ENCODE data around the gene ABHD2.
"Not testable (repeated sequence)": the region's sequence is repeated elsewhere in the genome, so short reads cannot be mapped to it uniquely, and the experiment has no call there.

Gene ABHD2

GRCh38 chr15:89243046-89243690 is 154.9 kb downstream of the ABHD2 start:
- in situ Hi-C loops (cut with HindIII; ENCODE audit: low sequenced_read_pairs), result no loop called here
- H3K4me3 ChIP-seq (ENCODE audit: low read depth, low read length), result peak overlapping the region; percentile 70
- no peak for TF ChIP-seq CTCF (IDR thresholded peaks at IDR 0.05; ENCODE audit: low read depth, low read length)
- DNase-seq (ENCODE audit: low read depth, low spot score), result no peak

DNA sequence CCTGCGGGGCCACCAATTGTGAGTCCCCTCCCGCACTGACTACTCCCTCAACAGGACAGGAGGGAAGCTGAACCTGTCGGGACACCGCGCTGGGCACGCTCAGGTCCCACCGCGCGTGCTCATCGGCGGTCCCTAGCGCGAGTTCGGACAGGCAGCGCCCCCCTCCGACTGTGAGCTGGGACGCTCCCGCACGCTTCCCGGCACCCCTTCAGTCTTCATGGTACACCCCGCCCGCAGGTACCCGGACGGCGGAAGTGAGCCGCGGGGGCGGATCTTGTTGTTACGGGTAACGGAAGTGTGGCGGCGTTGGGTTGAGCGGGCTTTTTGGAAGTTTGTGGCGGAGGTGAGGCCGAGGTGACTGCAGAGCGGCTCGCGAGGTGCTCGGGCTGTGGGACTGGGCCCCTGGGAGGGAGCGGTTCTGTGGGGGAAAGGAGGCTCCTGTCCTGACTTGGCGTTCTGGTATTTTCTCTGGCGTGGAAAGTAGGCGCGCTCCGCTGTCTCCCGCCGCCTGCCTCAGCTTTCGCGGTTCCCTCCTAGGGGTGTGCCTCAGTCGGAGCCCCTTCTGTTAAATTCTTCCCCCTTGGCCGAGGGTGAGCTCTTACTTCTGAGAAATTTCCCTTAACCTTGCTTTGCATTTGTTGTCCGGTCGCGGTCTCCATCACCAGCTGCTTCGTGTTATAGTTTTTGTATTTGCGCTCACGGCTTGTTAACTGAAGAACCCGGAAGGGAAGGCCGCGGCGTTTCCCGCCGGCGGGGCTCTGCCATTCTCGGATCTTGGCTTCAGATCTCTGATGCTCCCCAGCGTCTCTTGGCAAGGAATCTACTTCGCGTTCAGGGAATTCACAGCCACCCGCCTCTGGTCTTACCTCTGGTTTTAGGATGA is 155.7 kb downstream of the ABHD2 start, which contains the start of gene FANCI:
Gene FANCI (plus strand): TSS at position 289 of the 883 bp plus-strand sequence. CDS start 3,669 bp downstream, outside the sequence.
- H3K4me3 ChIP-seq (ENCODE audit: low read depth, low read length), result peak within 1 kb of the TSS; percentile 70
- in situ Hi-C loops (cut with HindIII; ENCODE audit: low sequenced_read_pairs), result no loop called here
- DNase-seq (ENCODE audit: low read depth, low spot score), result peak; percentile 94
- peak; percentile 46 for TF ChIP-seq CTCF (IDR thresholded peaks at IDR 0.05; ENCODE audit: low read depth, low read length)

- DNase-seq (ENCODE audit: low read depth, low spot score), result no peak
- in situ Hi-C loops (cut with HindIII; ENCODE audit: low sequenced_read_pairs), result no loop called here
- H3K4me3 ChIP-seq (ENCODE audit: low read depth, low read length), result peak overlapping the region; percentile 70
- no peak for TF ChIP-seq CTCF (IDR thresholded peaks at IDR 0.05; ENCODE audit: low read depth, low read length)
These were observed 156.3 kb downstream of the ABHD2 start for GRCh38 chr15:89244574-89244903.

GRCh38 chr15:89247446-89247845 is 159.2 kb downstream of the ABHD2 start:
- in situ Hi-C loops (cut with HindIII; ENCODE audit: low sequenced_read_pairs), result no loop called here
- TF ChIP-seq CTCF (IDR thresholded peaks at IDR 0.05; ENCODE audit: low read depth, low read length), result no peak
- no peak overlapping the region for H3K4me3 ChIP-seq (ENCODE audit: low read depth, low read length)
- no peak for DNase-seq (ENCODE audit: low read depth, low spot score)

GRCh38 chr15:89248584-89248983 is 160.3 kb downstream of the ABHD2 start:
- in situ Hi-C loops (cut with HindIII; ENCODE audit: low sequenced_read_pairs), result no loop called here
- H3K4me3 ChIP-seq (ENCODE audit: low read depth, low read length), result no peak overlapping the region
- TF ChIP-seq CTCF (IDR thresholded peaks at IDR 0.05; ENCODE audit: low read depth, low read length), result no peak
- DNase-seq (ENCODE audit: low read depth, low spot score), result no peak

- DNase-seq (ENCODE audit: low read depth, low spot score); in situ Hi-C loops (cut with HindIII; ENCODE audit: low sequenced_read_pairs); H3K4me3 ChIP-seq (ENCODE audit: low read depth, low read length): not testable (repeated sequence)
These were observed 161.9 kb downstream of the ABHD2 start for GRCh38 chr15:89250142-89250541.

All from astrocyte of the spinal cord (primary cell).